MCF 10A (cell line): Measurements from ENCODE around the gene DPEP1. TPM values are rescaled to one million over a fixed set of nuclear protein-coding genes. Genes with fewer than 3 reads are reported as not detected.

Source experiments
- BruUV-seq: library from RNA; stranded (reverse); fragments of 400-500 nt; replicated peaks from 2 replicates; lab custom pipeline; 2021; lab: Mats Ljungman, UMichigan
- CTCF ChIA-PET: fragments of 300-600 bp; sonication (Branson Sonifier 250); formaldehyde crosslinking; extraction: SDS; loops from one replicate; lab custom pipeline; 2021; ENCODE audit warnings: antibody characterized with exemption, inconsistent platforms; lab: Yijun Ruan, JAX
- POLR2A ChIA-PET: fragments of 300-600, 350-650 bp; sonication (Branson Sonifier 250); formaldehyde crosslinking; extraction: SDS; loops from one replicate; lab custom pipeline; 2020; ENCODE audit warnings: antibody characterized with exemption, inconsistent platforms; lab: Yijun Ruan, JAX
- DNase-seq: peaks from one replicate; pipeline ENCODE4 v3.0.0-alpha.2; 2018; ENCODE audit not compliant: unreplicated experiment
- H3K27ac Mint-ChIP-seq: one replicate; pipeline ENCODE4 v1.8.0; 2022; ENCODE audit warnings: mild to moderate bottlenecking, low read depth, mixed read lengths; ENCODE audit not compliant: unreplicated experiment
- H3K27me3 Mint-ChIP-seq: one replicate; pipeline ENCODE4 v1.8.0; 2022; ENCODE audit warnings: mixed read lengths; ENCODE audit not compliant: insufficient read depth, unreplicated experiment
- H3K36me3 Mint-ChIP-seq: one replicate; pipeline ENCODE4 v1.8.0; 2022; ENCODE audit warnings: mild to moderate bottlenecking, moderate library complexity, mixed read lengths; ENCODE audit not compliant: insufficient read depth, unreplicated experiment
- H3K4me1 Mint-ChIP-seq: one replicate; pipeline ENCODE4 v1.8.0; 2022; ENCODE audit warnings: mixed read lengths; ENCODE audit not compliant: insufficient read depth, unreplicated experiment
- H3K4me3 Mint-ChIP-seq: one replicate; pipeline ENCODE4 v1.8.0; 2022; ENCODE audit warnings: mild to moderate bottlenecking, moderate library complexity, mixed read lengths; ENCODE audit not compliant: unreplicated experiment
- H3K9me3 Mint-ChIP-seq: one replicate; pipeline ENCODE4 v1.8.0; 2022; ENCODE audit warnings: mixed read lengths; ENCODE audit not compliant: unreplicated experiment
- intact Hi-C: fragments of 100-400 bp; cut with micrococcal nuclease; formaldehyde crosslinking; loops from 2 replicates; pipeline ENCODE4 v1.14.1; 2022
- total RNA-seq: library from RNA; stranded (reverse); gene quantifications from 2 replicates; pipeline ENCODE4 v1.2.3, GENCODE V29; 2022
- TF ChIP-seq, protein P1 (sequence below): fragments of 200-600 bp; IDR thresholded peaks from one replicate; pipeline ENCODE4 v1.8.0; 2022; ENCODE audit warnings: antibody characterized with exemption, mild to moderate bottlenecking; ENCODE audit not compliant: unreplicated experiment

DPEP1 gene
- total RNA-seq, 1 experiment from 2014 or later, result 0.82 TPM

DNA sequence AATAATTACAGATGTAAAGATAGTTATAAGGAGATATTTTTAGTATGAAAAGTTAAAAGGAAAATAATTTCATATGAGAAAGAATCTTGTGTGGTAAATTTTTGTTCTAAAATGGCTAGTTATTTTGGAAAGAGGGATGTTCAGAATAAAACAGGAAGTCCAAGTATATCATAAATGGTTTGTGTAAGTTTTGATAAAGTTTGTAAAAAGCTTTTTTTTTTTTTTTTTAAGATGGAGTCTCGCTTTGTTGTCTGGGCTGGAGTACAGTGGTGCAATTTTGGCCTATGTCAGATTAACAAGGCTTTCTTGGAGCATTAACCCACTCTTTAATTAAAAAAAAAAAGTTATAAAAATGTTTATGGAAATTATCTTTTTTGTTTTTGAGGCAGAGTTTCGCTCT lies 64.8 kb downstream of the DPEP1 start:
- CTCF ChIA-PET, result interaction anchor here (0.6 to 0.9 kb wide), 6 partner anchors 10 to 484 kb away, joined by 3 to 4 read pairs (median 3); no protein-coding TSS in a partner anchor
- POLR2A ChIA-PET, result interaction anchor here (2.2 kb wide), 1 partner anchor 8 kb away, joined by 6 read pairs; the partner anchor contains the start of gene CDK10
- TF ChIP-seq, protein P1, sequence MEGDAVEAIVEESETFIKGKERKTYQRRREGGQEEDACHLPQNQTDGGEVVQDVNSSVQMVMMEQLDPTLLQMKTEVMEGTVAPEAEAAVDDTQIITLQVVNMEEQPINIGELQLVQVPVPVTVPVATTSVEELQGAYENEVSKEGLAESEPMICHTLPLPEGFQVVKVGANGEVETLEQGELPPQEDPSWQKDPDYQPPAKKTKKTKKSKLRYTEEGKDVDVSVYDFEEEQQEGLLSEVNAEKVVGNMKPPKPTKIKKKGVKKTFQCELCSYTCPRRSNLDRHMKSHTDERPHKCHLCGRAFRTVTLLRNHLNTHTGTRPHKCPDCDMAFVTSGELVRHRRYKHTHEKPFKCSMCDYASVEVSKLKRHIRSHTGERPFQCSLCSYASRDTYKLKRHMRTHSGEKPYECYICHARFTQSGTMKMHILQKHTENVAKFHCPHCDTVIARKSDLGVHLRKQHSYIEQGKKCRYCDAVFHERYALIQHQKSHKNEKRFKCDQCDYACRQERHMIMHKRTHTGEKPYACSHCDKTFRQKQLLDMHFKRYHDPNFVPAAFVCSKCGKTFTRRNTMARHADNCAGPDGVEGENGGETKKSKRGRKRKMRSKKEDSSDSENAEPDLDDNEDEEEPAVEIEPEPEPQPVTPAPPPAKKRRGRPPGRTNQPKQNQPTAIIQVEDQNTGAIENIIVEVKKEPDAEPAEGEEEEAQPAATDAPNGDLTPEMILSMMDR, result no peak
- no peak overlapping the region for H3K27ac Mint-ChIP-seq
- H3K4me1 Mint-ChIP-seq, result no peaks in the 10 kb centered on the region
- intact Hi-C loops, result no loop called here
- H3K9me3 Mint-ChIP-seq, result no peaks in the 10 kb centered on the region
- DNase-seq, result no peak
- H3K36me3 Mint-ChIP-seq, result no peaks in the 10 kb centered on the region
- BruUV-seq, result no TSS peak
- no peak overlapping the region for H3K4me3 Mint-ChIP-seq
- no peaks in the 10 kb centered on the region for H3K27me3 Mint-ChIP-seq

DNA sequence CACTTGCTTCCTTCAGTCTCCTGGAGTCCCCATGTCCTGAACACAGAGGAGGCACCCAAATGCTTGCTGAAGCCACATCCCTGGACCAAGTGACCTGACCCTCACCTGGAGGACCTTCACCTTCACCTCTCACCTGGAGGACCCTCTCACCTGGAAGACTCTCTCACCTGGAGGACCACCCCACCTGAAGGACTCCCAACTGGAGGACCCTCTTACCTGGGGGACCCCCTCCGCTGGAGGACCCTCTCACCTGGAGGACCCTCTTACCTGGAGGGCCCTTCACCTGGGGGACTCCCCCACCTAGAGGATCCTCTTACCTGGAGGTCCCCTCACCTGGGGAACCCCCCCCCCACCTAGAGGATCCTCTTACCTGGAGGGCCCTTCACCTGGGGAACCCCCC lies 72.5 kb downstream of the DPEP1 start:
- intact Hi-C loops, result no loop called here
- TF ChIP-seq, protein P1, result no peak
- peaks cover 6% of the 10 kb centered on the region for H3K4me1 Mint-ChIP-seq
- H3K27me3 Mint-ChIP-seq, result no peaks in the 10 kb centered on the region
- BruUV-seq, result no TSS peak
- POLR2A ChIA-PET, result interaction anchor here (0.7 to 2.5 kb wide), 11 partner anchors 8 to 238 kb away, joined by 3 to 24 read pairs (median 9); partner anchors contain the start of genes CHMP1A, CPNE7, SPATA2L and SPATA33
- H3K27ac Mint-ChIP-seq, result peak overlapping the region; percentile 91
- H3K9me3 Mint-ChIP-seq, result no peaks in the 10 kb centered on the region
- DNase-seq, result no peak
- H3K36me3 Mint-ChIP-seq, result peaks cover 20% of the 10 kb centered on the region
- CTCF ChIA-PET, result interaction anchor here (0.6 to 1.0 kb wide), 2 partner anchors 14 to 235 kb away, joined by 3 to 4 read pairs; no protein-coding TSS in a partner anchor
- peak overlapping the region; percentile 88 for H3K4me3 Mint-ChIP-seq

DNA sequence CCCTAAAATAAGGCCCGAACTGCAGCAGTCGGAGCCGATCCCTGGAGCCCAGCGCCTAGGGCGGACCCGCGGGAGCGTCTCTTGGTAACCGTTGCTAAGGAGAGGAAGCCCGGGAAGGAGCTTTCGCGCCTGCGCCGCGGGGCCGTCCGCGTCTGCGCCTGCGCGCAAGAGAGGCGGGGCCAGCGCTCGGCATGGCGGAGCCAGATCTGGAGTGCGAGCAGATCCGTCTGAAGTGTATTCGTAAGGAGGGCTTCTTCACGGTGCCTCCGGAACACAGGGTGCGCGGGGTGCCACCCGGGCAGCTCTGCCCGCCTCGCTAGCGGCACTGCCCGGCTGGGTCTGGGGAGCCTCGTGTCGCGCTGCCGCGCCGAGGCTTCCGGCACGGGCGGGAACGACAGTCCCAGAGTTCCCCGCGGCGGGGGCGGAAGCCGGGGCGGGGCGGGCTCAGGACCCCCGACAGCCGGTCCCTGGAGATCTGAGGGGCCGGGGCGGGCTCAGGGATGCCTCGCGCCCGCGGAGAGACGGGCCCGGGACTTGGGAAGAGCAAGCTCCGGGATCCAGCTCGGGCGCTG lies 73.2 kb downstream of the DPEP1 start, which contains the start of gene CDK10:
TSS of gene CDK10 (plus strand) at position 170 of the 572 bp plus-strand sequence. CDS start at position 192, 22 bp downstream.
- Mint-ChIP-seq H3K27ac (peak within 1 kb of the TSS; percentile 91), H3K4me1 (peaks cover 6% of the 10 kb centered on the region), H3K36me3 (peaks cover 20% of the 10 kb centered on the region), H3K27me3 (no peaks in the 10 kb centered on the region), H3K4me3 (peak within 1 kb of the TSS; percentile 88), H3K9me3 (no peaks in the 10 kb centered on the region)
- POLR2A ChIA-PET, result interaction anchor here (0.6 to 2.5 kb wide), 14 partner anchors 9 to 237 kb away, joined by 3 to 24 read pairs (median 6); partner anchors contain the start of genes CHMP1A, SPATA2L, SPATA33 and TCF25
- CTCF ChIA-PET, result interaction anchor here (0.6 kb wide), 2 partner anchors 81 to 234 kb away, joined by 3 read pairs; no protein-coding TSS in a partner anchor
- TF ChIP-seq, protein P1, result no peak
- BruUV-seq, result no TSS peak
- peak; percentile 85 for DNase-seq
- intact Hi-C loops, result no loop called here
